Peyer's patch (tissue), 4 donors: ENCODE measurements around the gene SDC3.

ENCODE experiments used
- POLR2A ChIP-seq, 2 donors: fragments of 450-650 bp; IDR thresholded peaks; one replicate each; pipeline ENCODE4 v1.5.1; 2017; ENCODE audit warnings: antibody characterized with exemption in 2 of 2, mild to moderate bottlenecking in 2 of 2, moderate library complexity in 2 of 2
- TF ChIP-seq, protein P1 (sequence below), 6 experiments: fragments of 450-650 bp in 4 of 6; fragments of 200-600 bp in 2 of 6; sonication (generic) in 1 of 6; IDR thresholded peaks; one replicate each; pipeline ENCODE4 v1.5.1; 2017 to 2019; ENCODE audit warnings: antibody characterized with exemption in 6 of 6, mild to moderate bottlenecking in 3 of 6, moderate library complexity in 1 of 6

DNA sequence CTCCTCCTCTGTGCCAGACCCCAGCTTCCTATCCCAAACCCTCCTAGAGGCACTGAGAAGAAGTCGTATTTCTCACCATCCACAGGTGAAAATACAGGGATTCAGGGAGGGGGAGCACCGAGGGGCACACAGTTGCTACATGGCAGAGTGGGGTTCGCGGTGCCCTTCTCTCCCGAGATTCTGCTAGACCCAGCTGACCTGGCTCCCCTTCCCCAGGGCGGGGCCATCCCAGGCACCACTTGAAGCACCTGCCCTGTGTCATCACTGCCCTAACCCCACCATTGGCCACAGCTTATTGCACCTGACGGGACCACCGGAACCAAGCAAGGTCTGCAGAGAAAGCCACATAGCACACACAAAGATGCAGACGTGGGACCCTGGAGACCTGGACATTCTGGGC lies 30.5 kb downstream of the SDC3 start:
- TF ChIP-seq, protein P1, sequence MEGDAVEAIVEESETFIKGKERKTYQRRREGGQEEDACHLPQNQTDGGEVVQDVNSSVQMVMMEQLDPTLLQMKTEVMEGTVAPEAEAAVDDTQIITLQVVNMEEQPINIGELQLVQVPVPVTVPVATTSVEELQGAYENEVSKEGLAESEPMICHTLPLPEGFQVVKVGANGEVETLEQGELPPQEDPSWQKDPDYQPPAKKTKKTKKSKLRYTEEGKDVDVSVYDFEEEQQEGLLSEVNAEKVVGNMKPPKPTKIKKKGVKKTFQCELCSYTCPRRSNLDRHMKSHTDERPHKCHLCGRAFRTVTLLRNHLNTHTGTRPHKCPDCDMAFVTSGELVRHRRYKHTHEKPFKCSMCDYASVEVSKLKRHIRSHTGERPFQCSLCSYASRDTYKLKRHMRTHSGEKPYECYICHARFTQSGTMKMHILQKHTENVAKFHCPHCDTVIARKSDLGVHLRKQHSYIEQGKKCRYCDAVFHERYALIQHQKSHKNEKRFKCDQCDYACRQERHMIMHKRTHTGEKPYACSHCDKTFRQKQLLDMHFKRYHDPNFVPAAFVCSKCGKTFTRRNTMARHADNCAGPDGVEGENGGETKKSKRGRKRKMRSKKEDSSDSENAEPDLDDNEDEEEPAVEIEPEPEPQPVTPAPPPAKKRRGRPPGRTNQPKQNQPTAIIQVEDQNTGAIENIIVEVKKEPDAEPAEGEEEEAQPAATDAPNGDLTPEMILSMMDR (IDR thresholded peaks at IDR 0.05): no peak
- TF ChIP-seq POLR2A (IDR thresholded peaks at IDR 0.05): no peak
